C4-2B (cell line): Measurements from ENCODE around the gene TRIO.

Experiments used
- CTCF ChIP-seq: fragments of 450-650 bp; conservative IDR thresholded peaks from 2 replicates; pipeline ENCODE4 v1.5.1; 2017; ENCODE audit warnings: mild to moderate bottlenecking
- ZFX ChIP-seq: fragments of 450-650 bp; IDR thresholded peaks from 2 replicates; pipeline ENCODE4 v1.6.1; 2017

GRCh38 chr5:14385019-14385418 lies 241.9 kb downstream of the TRIO start:
- no peak for TF ChIP-seq CTCF
- TF ChIP-seq ZFX, result no peak
